Measurements from ENCODE around the gene TMEM235.
"Not testable (repeated sequence)": the region's sequence is repeated elsewhere in the genome, so short reads cannot be mapped to it uniquely, and the experiment has no call there.

Gene TMEM235

GRCh38 chr17:78219396-78220150 lies 11.9 kb upstream of the TMEM235 start:
- DNase-seq, result no peak

GRCh38 chr17:78223061-78223460 lies 8.4 kb upstream of the TMEM235 start:
- DNase-seq, result no peak

GRCh38 chr17:78223765-78224164 lies 7.7 kb upstream of the TMEM235 start:
- DNase-seq, result no peak

GRCh38 chr17:78224231-78225087 lies 7.0 kb upstream of the TMEM235 start:
- DNase-seq, result no peak

GRCh38 chr17:78225088-78225865 lies 6.2 kb upstream of the TMEM235 start:
- no peak for DNase-seq

GRCh38 chr17:78226055-78226758 lies 5.2 kb upstream of the TMEM235 start:
- no peak for DNase-seq

GRCh38 chr17:78226759-78227454 lies 4.5 kb upstream of the TMEM235 start:
- no peak for DNase-seq

GRCh38 chr17:78227455-78227916 lies 3.9 kb upstream of the TMEM235 start:
- DNase-seq, result no peak

- no peak for DNase-seq
Observed at GRCh38 chr17:78228176-78228575, 3.3 kb upstream of the TMEM235 start.

GRCh38 chr17:78230252-78230962 lies 1.0 kb upstream of the TMEM235 start:
- DNase-seq, result no peak

GRCh38 chr17:78231991-78232858 lies 794 bp downstream of the TMEM235 start:
- DNase-seq, result no peak

- DNase-seq, result no peak
Observed at GRCh38 chr17:78232859-78233173, 1.4 kb downstream of the TMEM235 start.

GRCh38 chr17:78233678-78234077 lies 2.2 kb downstream of the TMEM235 start:
- DNase-seq, result no peak

- DNase-seq, result no peak
Observed at GRCh38 chr17:78234261-78234865, 2.9 kb downstream of the TMEM235 start.

- DNase-seq, result not testable (repeated sequence)
Observed at GRCh38 chr17:78235022-78235421, 3.6 kb downstream of the TMEM235 start.

- DNase-seq, result no peak
Observed at GRCh38 chr17:78235885-78236284, 4.5 kb downstream of the TMEM235 start.

- no peak for DNase-seq
Observed at GRCh38 chr17:78236362-78237127, 5.1 kb downstream of the TMEM235 start.

GRCh38 chr17:78237401-78238012 lies 6.1 kb downstream of the TMEM235 start:
- no peak for DNase-seq
